Measurements from ENCODE around the gene AIFM1. TPM values are rescaled to one million over a fixed set of nuclear protein-coding genes. Genes with fewer than 3 reads are reported as not detected.

AIFM1 gene
- 35.4 and 37.8 TPM in 2 replicates for total RNA-seq (2014; rRNA removed; shearing (Covaris generic))

GRCh38 chrX:130165703-130166502 lies at the start of gene AIFM1:
TSS of gene AIFM1 (minus strand) at chrX:130165841. CDS start at chrX:130165656, 185 bp downstream.
- peak; percentile 93 for DNase-seq (ENCODE audit: low spot score)

- DNase-seq (ENCODE audit: low spot score): no peak
Observed at GRCh38 chrX:130213376-130213775, 47.7 kb upstream of the AIFM1 start.

- no peak for DNase-seq (ENCODE audit: low spot score)
Observed at GRCh38 chrX:130212371-130212770, 46.7 kb upstream of the AIFM1 start.

GRCh38 chrX:130211415-130212186 lies 46.0 kb upstream of the AIFM1 start:
- DNase-seq (ENCODE audit: low spot score): no peak

- DNase-seq (ENCODE audit: low spot score): no peak
Observed at GRCh38 chrX:130204647-130205046, 39.0 kb upstream of the AIFM1 start.

- no peak for DNase-seq (ENCODE audit: low spot score)
Observed at GRCh38 chrX:130197464-130197863, 31.8 kb upstream of the AIFM1 start.

- DNase-seq (ENCODE audit: low spot score): no peak
Observed at GRCh38 chrX:130196466-130196865, 30.8 kb upstream of the AIFM1 start.

- DNase-seq (ENCODE audit: low spot score): no peak
Observed at GRCh38 chrX:130190801-130191200, 25.2 kb upstream of the AIFM1 start.

- DNase-seq (ENCODE audit: low spot score): no peak
Observed at GRCh38 chrX:130186651-130187050, 21.0 kb upstream of the AIFM1 start.

GRCh38 chrX:130184857-130185256 lies 19.2 kb upstream of the AIFM1 start:
- DNase-seq (ENCODE audit: low spot score): no peak

GRCh38 chrX:130184168-130184567 lies 18.5 kb upstream of the AIFM1 start:
- DNase-seq (ENCODE audit: low spot score): no peak

GRCh38 chrX:130179579-130180215 lies 14.1 kb upstream of the AIFM1 start:
- DNase-seq (ENCODE audit: low spot score): no peak

- no peak for DNase-seq (ENCODE audit: low spot score)
Observed at GRCh38 chrX:130179170-130179569, 13.5 kb upstream of the AIFM1 start.

- DNase-seq (ENCODE audit: low spot score): no peak
Observed at GRCh38 chrX:130176942-130177341, 11.3 kb upstream of the AIFM1 start.

- no peak for DNase-seq (ENCODE audit: low spot score)
Observed at GRCh38 chrX:130176354-130176776, 10.7 kb upstream of the AIFM1 start.

GRCh38 chrX:130174937-130175336 lies 9.3 kb upstream of the AIFM1 start:
- no peak for DNase-seq (ENCODE audit: low spot score)

- DNase-seq (ENCODE audit: low spot score): peak; percentile 31
Observed at GRCh38 chrX:130174045-130174704, 8.5 kb upstream of the AIFM1 start.

GRCh38 chrX:130173190-130173895 lies 7.7 kb upstream of the AIFM1 start:
- peak; percentile 69 for DNase-seq (ENCODE audit: low spot score)

GRCh38 chrX:130172127-130172845 lies 6.6 kb upstream of the AIFM1 start:
- no peak for DNase-seq (ENCODE audit: low spot score)

GRCh38 chrX:130171446-130172126 lies 5.9 kb upstream of the AIFM1 start, which contains the start of gene RAB33A:
TSS of gene RAB33A (plus strand) at chrX:130171962. CDS start at chrX:130172063, 101 bp downstream.
- no peak for DNase-seq (ENCODE audit: low spot score)
